ENCODE measurements around the gene AVL9. TPM values are rescaled to one million over a fixed set of nuclear protein-coding genes. Genes with fewer than 3 reads are reported as not detected.

Gene AVL9
- total and polyA plus RNA-seq, 2 of the 4 experiments (the other 2 are of a cell fraction), result 13.1 to 21.7 TPM

GRCh38 chr7:32579776-32580175 is 84.5 kb downstream of the AVL9 start:
- Histone ChIP-seq H4K5ac (ENCODE audit: low read depth, low read length) (no peak overlapping the region), H4K8ac (ENCODE audit: low read depth in 2 of 2, low read length in 2 of 2) (no peak overlapping the region), H3K9ac (ENCODE audit: low read depth, low read length) (no peak overlapping the region), H3K4me1 (ENCODE audit: control insufficient read depth, insufficient read depth, low read length) (peaks cover 3% of the 10 kb centered on the region; the same call in 1 of the 2 replicates), H3K27me3 (ENCODE audit: control insufficient read depth, insufficient read depth, low read length) (no peaks in the 10 kb centered on the region), H4K20me1 (ENCODE audit: insufficient read depth, low read length) (0 out of 2 replicates have a peak, but pooled peaks cover 3% of the 10 kb centered on the region), H3K56ac (ENCODE audit: extremely low read depth, insufficient read depth, low read length) (no peak overlapping the region), H3K4ac (ENCODE audit: low read depth, low read length) (no peak overlapping the region), H3K23ac (ENCODE audit: low read depth, low read length) (no peak overlapping the region), H3K4me3 (ENCODE audit: insufficient read depth, low read depth, low read length) (no peak overlapping the region), H3K9me3 (ENCODE audit: control insufficient read depth, insufficient read depth, low read length) (no peaks in the 10 kb centered on the region), H2BK15ac (ENCODE audit: low read depth, low read length) (no peak overlapping the region), H3K14ac (replicated peaks; ENCODE audit: low read depth, low read length) (no peak overlapping the region), H3K27ac (ENCODE audit: insufficient read depth, low read length) (no peak overlapping the region), H3K18ac (ENCODE audit: low read depth, low read length) (no peak overlapping the region), H2BK20ac (ENCODE audit: low read depth, low read length) (no peak overlapping the region), H3K9me1 (ENCODE audit: insufficient read depth, low read length) (peaks cover 3% of the 10 kb centered on the region), H2BK5ac (ENCODE audit: low read depth, low read length, poor library complexity, severe bottlenecking) (no peak overlapping the region), H3K36me3 (ENCODE audit: control insufficient read depth, insufficient read depth, low read length) (peaks cover 43% of the 10 kb centered on the region), H3K79me1 (ENCODE audit: low read depth in 1 of 2, low read length in 2 of 2) (peaks cover 6 to 7% of the 10 kb centered on the region in 2 experiments; a peak in 3 of 4 replicates), H4K91ac (ENCODE audit: insufficient read depth, low read depth, low read length) (no peak overlapping the region), H3K4me2 (ENCODE audit: low read depth, low read length) (no peak overlapping the region), H2AFZ (replicated peaks; ENCODE audit: low read length, poor library complexity) (no peak overlapping the region), H2AK9ac (replicated peaks; ENCODE audit: low read depth, low read length, poor library complexity) (no peak overlapping the region), H2AK5ac (ENCODE audit: low read depth, low read length) (no peak overlapping the region), H2BK120ac (ENCODE audit: low read depth, low read length) (no peak overlapping the region)
- intact Hi-C loops (cut with micrococcal nuclease) (loop anchor here (5.0 kb wide), 1 partner anchor 148 kb away; no protein-coding TSS in a partner anchor), in situ Hi-C loops (cut with MboI; ENCODE audit: low sequenced_read_pairs) (no loop called here), dilution Hi-C loops (cut with HindIII; ENCODE audit: low sequenced_read_pairs, unreplicated experiment) (no loop called here)
- DNase-seq (no peak), ATAC-seq (ENCODE audit: low read depth) (no peak)
- CTCF ChIA-PET, result no interaction called here
- no TSS peak for BruUV-seq (replicated peaks)
- WGBS, 2 experiments (ENCODE audit: extremely low coverage in 2 of 2, insufficient read length in 1 of 2), result no CpG with 5 or more reads among the region's 2 CpGs
- TF ChIP-seq MAFK (IDR thresholded peaks at IDR 0.05; ENCODE audit: low read depth, low read length) (no peak), RCOR1 (IDR thresholded peaks at IDR 0.05; ENCODE audit: insufficient replicate concordance, low read length) (no peak), POLR2A (IDR thresholded peaks at IDR 0.05; ENCODE audit: low read depth, low read length) (no peak), RFX5 (IDR thresholded peaks at IDR 0.05; ENCODE audit: low read depth, low read length) (no peak), CTCF (conservative IDR thresholded peaks at IDR 0.05; ENCODE audit: low read depth, low read length) (no peak), RAD21 (IDR thresholded peaks at IDR 0.05; ENCODE audit: low read length) (no peak), NFE2L2 (IDR thresholded peaks at IDR 0.05; ENCODE audit: low read depth, low read length) (no peak), USF2 (IDR thresholded peaks at IDR 0.05; ENCODE audit: low read depth, low read length) (no peak), BHLHE40 (IDR thresholded peaks at IDR 0.05; ENCODE audit: low read depth, low read length) (no peak), MXI1 (IDR thresholded peaks at IDR 0.05; ENCODE audit: borderline replicate concordance, low read depth, low read length) (no peak), CEBPB (IDR thresholded peaks at IDR 0.05; ENCODE audit: low read depth, low read length) (no peak), MAZ (IDR thresholded peaks at IDR 0.05; ENCODE audit: borderline replicate concordance, low read depth, low read length) (no peak), FOS (IDR thresholded peaks at IDR 0.05; ENCODE audit: low read depth, low read length) (no peak)
- POLR2A ChIA-PET (ENCODE audit: unreplicated experiment), result no interaction called here

Data from IMR-90 (cell line).